Measurements from ENCODE around the gene NME9. TPM values are rescaled to one million over a fixed set of nuclear protein-coding genes. Genes with fewer than 3 reads are reported as not detected.

NME9 gene
- total RNA-seq, 2 donors from 2014 or later, result not detected

GRCh38 chr3:138344754-138345153 lies 15.1 kb upstream of the NME9 start:
- intact Hi-C loops (cut with DNase I), result no loop called here
- DNase-seq (ENCODE audit: low spot score), result no peak

- DNase-seq (ENCODE audit: low spot score), result no peak
- intact Hi-C loops (cut with DNase I), result no loop called here
These were observed 10.9 kb upstream of the NME9 start for GRCh38 chr3:138340511-138340910.

- DNase-seq (ENCODE audit: low spot score), result no peak
- intact Hi-C loops (cut with DNase I), result loop anchor here (5.0 to 10.0 kb wide), 3 partner anchors 56 to 86 kb away; no protein-coding TSS in a partner anchor
These were observed 9.2 kb upstream of the NME9 start for GRCh38 chr3:138338811-138339210.

- no peak for DNase-seq (ENCODE audit: low spot score)
- intact Hi-C loops (cut with DNase I), result loop anchor here (5.0 to 10.0 kb wide), 3 partner anchors 57 to 87 kb away; no protein-coding TSS in a partner anchor
These were observed 8.6 kb upstream of the NME9 start for GRCh38 chr3:138338244-138338643.

GRCh38 chr3:138336454-138336999 lies 6.9 kb upstream of the NME9 start:
- intact Hi-C loops (cut with DNase I), result loop anchor here (5.0 to 10.0 kb wide), 3 partner anchors 58 to 88 kb away; no protein-coding TSS in a partner anchor
- DNase-seq (ENCODE audit: low spot score), result no peak

- intact Hi-C loops (cut with DNase I), result loop anchor here (5.0 to 10.0 kb wide), 4 partner anchors 60 to 263 kb away; no protein-coding TSS in a partner anchor
- DNase-seq (ENCODE audit: low spot score), result no peak
These were observed 5.0 kb upstream of the NME9 start for GRCh38 chr3:138334608-138335007.

GRCh38 chr3:138332472-138333073 lies 2.9 kb upstream of the NME9 start:
- DNase-seq (ENCODE audit: low spot score), result no peak
- intact Hi-C loops (cut with DNase I), result loop anchor here in 1 of 2 donors (5.0 to 10.0 kb wide), 3 partner anchors 62 to 265 kb away; no protein-coding TSS in a partner anchor

- intact Hi-C loops (cut with DNase I), result loop anchor here in 1 of 2 donors (5.0 to 10.0 kb wide), 3 partner anchors 63 to 266 kb away; no protein-coding TSS in a partner anchor
- DNase-seq (ENCODE audit: low spot score), result no peak
These were observed 1.7 kb upstream of the NME9 start for GRCh38 chr3:138331143-138331894.

GRCh38 chr3:138329984-138330293 lies 288 bp upstream of the NME9 start:
- intact Hi-C loops (cut with DNase I), result loop anchor here in 1 of 2 donors (5.0 to 10.0 kb wide), 3 partner anchors 65 to 267 kb away; no protein-coding TSS in a partner anchor
- no peak for DNase-seq (ENCODE audit: low spot score)

- intact Hi-C loops (cut with DNase I), result no loop called here
- no peak for DNase-seq (ENCODE audit: low spot score)
These were observed 1.3 kb downstream of the NME9 start for GRCh38 chr3:138328341-138328740.

GRCh38 chr3:138327831-138328230 lies 1.8 kb downstream of the NME9 start:
- intact Hi-C loops (cut with DNase I), result no loop called here
- DNase-seq (ENCODE audit: low spot score), result no peak

GRCh38 chr3:138326866-138327595 lies 2.6 kb downstream of the NME9 start:
- no peak for DNase-seq (ENCODE audit: low spot score)
- intact Hi-C loops (cut with DNase I), result no loop called here

- intact Hi-C loops (cut with DNase I), result no loop called here
- DNase-seq (ENCODE audit: low spot score), result no peak
These were observed 3.7 kb downstream of the NME9 start for GRCh38 chr3:138325990-138326389.

GRCh38 chr3:138323971-138324370 lies 5.7 kb downstream of the NME9 start:
- DNase-seq (ENCODE audit: low spot score), result no peak
- intact Hi-C loops (cut with DNase I), result no loop called here

- DNase-seq (ENCODE audit: low spot score), result no peak
- intact Hi-C loops (cut with DNase I), result loop anchor here in 1 of 2 donors (5.0 kb wide), 1 partner anchor 395 kb away; no protein-coding TSS in a partner anchor
These were observed 12.0 kb downstream of the NME9 start for GRCh38 chr3:138317687-138318086.

GRCh38 chr3:138314751-138315150 lies 14.9 kb downstream of the NME9 start:
- intact Hi-C loops (cut with DNase I), result loop anchor here in 1 of 2 donors (5.0 kb wide), 1 partner anchor 392 kb away; no protein-coding TSS in a partner anchor
- no peak for DNase-seq (ENCODE audit: low spot score)

GRCh38 chr3:138310494-138310893 lies 19.2 kb downstream of the NME9 start:
- no peak for DNase-seq (ENCODE audit: low spot score)
- intact Hi-C loops (cut with DNase I), result no loop called here

GRCh38 chr3:138308783-138309182 lies 20.9 kb downstream of the NME9 start:
- intact Hi-C loops (cut with DNase I), result no loop called here
- DNase-seq (ENCODE audit: low spot score), result no peak

- no peak for DNase-seq (ENCODE audit: low spot score)
- intact Hi-C loops (cut with DNase I), result no loop called here
These were observed 21.8 kb downstream of the NME9 start for GRCh38 chr3:138307899-138308298.

- no peak for DNase-seq (ENCODE audit: low spot score)
- intact Hi-C loops (cut with DNase I), result no loop called here
These were observed 26.2 kb downstream of the NME9 start for GRCh38 chr3:138303474-138303873.
